HepG2 (cell line): ENCODE results near the gene LRRN3.

Source experiments
- ARHGAP35 ChIP-seq: sonication (generic); formaldehyde crosslinking; IDR thresholded peaks from 2 replicates; pipeline ENCODE4 v1.9.0; 2022; ENCODE audit warnings: mild to moderate bottlenecking, inconsistent platforms, moderate library complexity, missing genetic modification reagents, borderline replicate concordance
- BRD4 ChIP-seq: sonication (generic); formaldehyde crosslinking; IDR thresholded peaks from 2 replicates; pipeline ENCODE4 v1.4.0; 2020; ENCODE audit warnings: missing genetic modification reagents
- GMEB1 ChIP-seq: sonication (generic); formaldehyde crosslinking; IDR thresholded peaks from 2 replicates; pipeline ENCODE4 v1.5.1; 2020; ENCODE audit warnings: missing genetic modification reagents, mild to moderate bottlenecking, borderline replicate concordance
- JUN ChIP-seq: sonication (generic); formaldehyde crosslinking; IDR thresholded peaks from 2 replicates; pipeline ENCODE4 v1.4.0; 2020; ENCODE audit warnings: mild to moderate bottlenecking, missing genetic modification reagents
- KLF9 ChIP-seq: IDR thresholded peaks from 2 replicates; pipeline ENCODE4 v1.6.1; 2016; ENCODE audit warnings: low read depth
- NPAS2 ChIP-seq: sonication (generic); formaldehyde crosslinking; IDR thresholded peaks from 2 replicates; pipeline ENCODE4 v1.8.0; 2022; ENCODE audit warnings: mild to moderate bottlenecking, missing genetic modification reagents, borderline replicate concordance
- SMAD1 ChIP-seq: sonication (generic); formaldehyde crosslinking; IDR thresholded peaks from 2 replicates; pipeline ENCODE4 v1.4.0; 2020; ENCODE audit warnings: missing genetic modification reagents, low read depth, mild to moderate bottlenecking, borderline replicate concordance
- SMAD3 ChIP-seq: sonication (generic); formaldehyde crosslinking; IDR thresholded peaks from 2 replicates; pipeline ENCODE4 v1.4.0; 2020; ENCODE audit warnings: missing genetic modification reagents
- ZNF350 ChIP-seq: sonication (generic); formaldehyde crosslinking; IDR thresholded peaks from 2 replicates; pipeline ENCODE4 v1.4.0; 2020; ENCODE audit warnings: mild to moderate bottlenecking, low read depth, missing genetic modification reagents, borderline replicate concordance

GRCh38 chr7:111091593-111092358 lies 849 bp downstream of the LRRN3 start:
- TF ChIP-seq SMAD3 (CRISPR knock-in tag) (no peak), NPAS2 (no peak), GMEB1 (CRISPR knock-in tag) (no peak), ARHGAP35 (CRISPR knock-in tag) (no peak), KLF9 (CRISPR knock-in tag) (no peak), BRD4 (CRISPR knock-in tag) (no peak), SMAD1 (no peak), ZNF350 (CRISPR knock-in tag) (no peak), JUN (CRISPR knock-in tag) (no peak)
